HepG2 (cell line): Measurements from ENCODE around the gene BST1.

ENCODE experiments used
- CBX5 ChIP-seq: sonication (generic); formaldehyde crosslinking; IDR thresholded peaks from 2 replicates; pipeline ENCODE4 v1.4.0; 2020; ENCODE audit warnings: missing genetic modification reagents, borderline replicate concordance
- NR2C2 ChIP-seq: sonication (generic); formaldehyde crosslinking; IDR thresholded peaks from 2 replicates; pipeline ENCODE4 v1.4.0; 2020; ENCODE audit warnings: missing genetic modification reagents, mild to moderate bottlenecking, moderate library complexity, borderline replicate concordance
- SALL1 ChIP-seq: sonication (generic); formaldehyde crosslinking; IDR thresholded peaks from 2 replicates; pipeline ENCODE4 v1.8.0; 2022; ENCODE audit warnings: mild to moderate bottlenecking, missing genetic modification reagents
- USF2 ChIP-seq, 2 experiments: sonication (generic) in 1 of 2; formaldehyde crosslinking in 1 of 2; IDR thresholded peaks; 2 replicates each; pipeline versions ENCODE4 v1.5.1 to v1.6.1; 2011 to 2020; ENCODE audit warnings: borderline replicate concordance in 1 of 2, low read depth in 1 of 2, low read length in 1 of 2, mild to moderate bottlenecking in 1 of 2, missing genetic modification reagents in 1 of 2, moderate library complexity in 1 of 2
- ZHX1 ChIP-seq: sonication (generic); formaldehyde crosslinking; IDR thresholded peaks from 2 replicates; pipeline ENCODE4 v1.8.1; 2022; ENCODE audit warnings: low read depth, mild to moderate bottlenecking, missing genetic modification reagents
- ZZZ3 ChIP-seq: sonication (generic); formaldehyde crosslinking; IDR thresholded peaks from 2 replicates; pipeline ENCODE4 v1.4.0; 2020; ENCODE audit warnings: missing genetic modification reagents, mild to moderate bottlenecking, borderline replicate concordance

- TF ChIP-seq SALL1 (CRISPR knock-in tag), result no peak
- no peak for TF ChIP-seq NR2C2 (CRISPR knock-in tag)
- no peak for TF ChIP-seq ZZZ3 (CRISPR knock-in tag)
- TF ChIP-seq CBX5 (CRISPR knock-in tag), result no peak
- no peak for TF ChIP-seq USF2 (IDR thresholded peaks at IDR 0.05; ENCODE audit: low read depth, low read length)
- no peak for TF ChIP-seq USF2 (CRISPR knock-in tag; IDR thresholded peaks at IDR 0.05; ENCODE audit: borderline replicate concordance)
- no peak for TF ChIP-seq ZHX1
Measured at GRCh38 chr4:15668566-15669435, 34.1 kb upstream of the BST1 start.
